ENCODE data around the gene FOXP1. TPM values are rescaled to one million over a fixed set of nuclear protein-coding genes. Genes with fewer than 3 reads are reported as not detected.
"Not testable (repeated sequence)": the region's sequence is repeated elsewhere in the genome, so short reads cannot be mapped to it uniquely, and the experiment has no call there.

Gene FOXP1
- total and polyA plus RNA-seq, 7 experiments from 2014 or later = 104 to 537 (median 444) TPM

GRCh38 chr3:71016178-71016845 lies 567.2 kb downstream of the FOXP1 start:
- ChIA-PET POLR2A (interaction anchor here (0.6 to 1.6 kb wide), 2 partner anchors 39 to 137 kb away, joined by 3 to 4 read pairs; no protein-coding TSS in a partner anchor), CTCF (no interaction called here)
- peaks cover 3 to 47% (median 41%) of the 10 kb centered on the region in 5 donors for H3K36me3 Mint-ChIP-seq
- H3K27ac ChIP-seq (ENCODE audit: low read depth, low read length) = no peak overlapping the region
- no peaks in the 10 kb centered on the region for H3K9me3 ChIP-seq (ENCODE audit: control insufficient read depth in 2 of 3, low read length in 3 of 3)
- peak overlapping the region in 8 of 9 donors; percentile 53 to 84 (median 73) for H3K27ac Mint-ChIP-seq
- DNase-seq = no peak
- H3K4me3 ChIP-seq (ENCODE audit: low read length) = no peak overlapping the region
- H3K4me3 Mint-ChIP-seq = peak overlapping the region in 3 of 10 donors; percentile 1 to 29 (median 13)
- H3K9me3 Mint-ChIP-seq = peaks cover 0 to 10% (median 0%) of the 10 kb centered on the region in 11 donors
- peaks cover 6 to 17% (median 9%) of the 10 kb centered on the region in 3 experiments for H3K36me3 ChIP-seq (ENCODE audit: control insufficient read depth in 2 of 3, insufficient read depth in 3 of 3, low read length in 3 of 3)
- peaks cover 20 to 81% (median 74%) of the 10 kb centered on the region in 7 donors for H3K4me1 Mint-ChIP-seq
- intact Hi-C loops (cut with micrococcal nuclease) = no loop called here
- H3K4me1 ChIP-seq (ENCODE audit: control insufficient read depth in 2 of 2, insufficient read depth in 2 of 2, low read length in 2 of 2) = peaks cover 15 to 30% of the 10 kb centered on the region in 2 donors
- ATAC-seq = no peak
- no peaks in the 10 kb centered on the region for H3K27me3 ChIP-seq (ENCODE audit: control insufficient read depth in 2 of 2, insufficient read depth in 2 of 2, low read length in 2 of 2)
- no peaks in the 10 kb centered on the region for H3K27me3 Mint-ChIP-seq

- Mint-ChIP-seq H3K36me3 (peaks cover 3 to 42% (median 38%) of the 10 kb centered on the region in 5 donors), H3K27ac (peak overlapping the region in 6 of 9 donors; percentile 49 to 84 (median 70)), H3K9me3 (peaks cover 0 to 10% (median 0%) of the 10 kb centered on the region in 11 donors), H3K4me1 (peaks cover 25 to 84% (median 80%) of the 10 kb centered on the region in 7 donors), H3K4me3 (peak overlapping the region in 2 of 10 donors; percentile 19 to 27)
- CTCF ChIA-PET; H3K27ac ChIP-seq (ENCODE audit: low read depth, low read length); intact Hi-C loops (cut with micrococcal nuclease); H3K27me3 ChIP-seq (ENCODE audit: control insufficient read depth in 2 of 2, insufficient read depth in 2 of 2, low read length in 2 of 2); DNase-seq; H3K27me3 Mint-ChIP-seq; ATAC-seq; H3K4me3 ChIP-seq (ENCODE audit: low read length); H3K9me3 ChIP-seq (ENCODE audit: control insufficient read depth in 2 of 3, low read length in 3 of 3); POLR2A ChIA-PET: not testable (repeated sequence)
- H3K36me3 ChIP-seq (ENCODE audit: control insufficient read depth in 2 of 3, insufficient read depth in 3 of 3, low read length in 3 of 3) = peaks cover 6 to 17% (median 9%) of the 10 kb centered on the region in 3 experiments
- peaks cover 24 to 35% of the 10 kb centered on the region in 2 donors for H3K4me1 ChIP-seq (ENCODE audit: control insufficient read depth in 2 of 2, insufficient read depth in 2 of 2, low read length in 2 of 2)
Measured at GRCh38 chr3:71014616-71015015, 568.9 kb downstream of the FOXP1 start.

- ATAC-seq = no peak
- Mint-ChIP-seq H3K36me3 (peaks cover 3 to 41% (median 37%) of the 10 kb centered on the region in 5 donors), H3K9me3 (peaks cover 0 to 10% (median 0%) of the 10 kb centered on the region in 11 donors), H3K4me1 (peaks cover 37 to 86% (median 83%) of the 10 kb centered on the region in 7 donors), H3K4me3 (peak overlapping the region in 3 of 10 donors; percentile 18 to 42 (median 27)), H3K27me3 (no peaks in the 10 kb centered on the region), H3K27ac (peak overlapping the region in 7 of 9 donors; percentile 16 to 89 (median 78))
- H3K27ac ChIP-seq (ENCODE audit: low read depth, low read length) = no peak overlapping the region
- intact Hi-C loops (cut with micrococcal nuclease) = no loop called here
- DNase-seq = no peak
- H3K4me3 ChIP-seq (ENCODE audit: low read length) = no peak overlapping the region
- no peaks in the 10 kb centered on the region for H3K27me3 ChIP-seq (ENCODE audit: control insufficient read depth in 2 of 2, insufficient read depth in 2 of 2, low read length in 2 of 2)
- no peaks in the 10 kb centered on the region for H3K9me3 ChIP-seq (ENCODE audit: control insufficient read depth in 2 of 3, low read length in 3 of 3)
- ChIA-PET CTCF (interaction anchor here (0.6 to 1.1 kb wide), 3 partner anchors 27 to 57 kb away, joined by 3 to 4 read pairs (median 3); no protein-coding TSS in a partner anchor), POLR2A (interaction anchor here (0.7 to 1.0 kb wide), 2 partner anchors 50 to 89 kb away, joined by 3 read pairs; no protein-coding TSS in a partner anchor)
- H3K36me3 ChIP-seq (ENCODE audit: control insufficient read depth in 2 of 3, insufficient read depth in 3 of 3, low read length in 3 of 3) = peaks cover 6 to 17% (median 9%) of the 10 kb centered on the region in 3 experiments
- H3K4me1 ChIP-seq (ENCODE audit: control insufficient read depth in 2 of 2, insufficient read depth in 2 of 2, low read length in 2 of 2) = peaks cover 28 to 51% of the 10 kb centered on the region in 2 donors
Measured at GRCh38 chr3:71012971-71013370, 570.6 kb downstream of the FOXP1 start.

GRCh38 chr3:71011565-71012287 lies 571.8 kb downstream of the FOXP1 start:
- peaks cover 28 to 61% of the 10 kb centered on the region in 2 donors for H3K4me1 ChIP-seq (ENCODE audit: control insufficient read depth in 2 of 2, insufficient read depth in 2 of 2, low read length in 2 of 2)
- Mint-ChIP-seq H3K4me3 (peak overlapping the region in 9 of 10 donors; percentile 27 to 85 (median 63)), H3K4me1 (peaks cover 42 to 89% (median 86%) of the 10 kb centered on the region in 7 donors)

GRCh38 chr3:71010726-71011455 lies 572.6 kb downstream of the FOXP1 start:
- H3K27me3 Mint-ChIP-seq = no peaks in the 10 kb centered on the region
- ChIA-PET POLR2A (interaction anchor here (0.6 to 1.4 kb wide), 5 partner anchors 30 to 462 kb away, joined by 3 to 4 read pairs (median 3); no protein-coding TSS in a partner anchor), CTCF (interaction anchor here (0.7 to 2.8 kb wide), 2 partner anchors 59 to 572 kb away, joined by 3 to 15 read pairs; no protein-coding TSS in a partner anchor)
- H3K9me3 ChIP-seq (ENCODE audit: control insufficient read depth in 2 of 3, low read length in 3 of 3) = no peaks in the 10 kb centered on the region
- H3K4me1 Mint-ChIP-seq = peaks cover 37 to 87% (median 83%) of the 10 kb centered on the region in 7 donors
- H3K36me3 Mint-ChIP-seq = peaks cover 3 to 36% (median 28%) of the 10 kb centered on the region in 5 donors
- DNase-seq (peak in 8 of 9 donors; percentile 58 to 83 (median 76)), ATAC-seq (peak; percentile 89)
- H3K27ac ChIP-seq (ENCODE audit: low read depth, low read length) = peak overlapping the region; percentile 74
- H3K4me1 ChIP-seq (ENCODE audit: control insufficient read depth in 2 of 2, insufficient read depth in 2 of 2, low read length in 2 of 2) = peaks cover 28 to 61% of the 10 kb centered on the region in 2 donors
- peak overlapping the region; percentile 27 to 85 (median 60) for H3K4me3 Mint-ChIP-seq
- peaks cover 0 to 10% (median 0%) of the 10 kb centered on the region in 11 donors for H3K9me3 Mint-ChIP-seq
- peaks cover 6 to 17% (median 9%) of the 10 kb centered on the region in 3 experiments for H3K36me3 ChIP-seq (ENCODE audit: control insufficient read depth in 2 of 3, insufficient read depth in 3 of 3, low read length in 3 of 3)
- H3K27ac Mint-ChIP-seq = peak overlapping the region; percentile 82 to 96 (median 90)
- intact Hi-C loops (cut with micrococcal nuclease) = loop anchor here (1.0 to 2.0 kb wide), 13 partner anchors 7 to 574 kb away; no protein-coding TSS in a partner anchor
- H3K4me3 ChIP-seq (ENCODE audit: low read length) = no peak overlapping the region
- H3K27me3 ChIP-seq (ENCODE audit: control insufficient read depth in 2 of 2, insufficient read depth in 2 of 2, low read length in 2 of 2) = no peaks in the 10 kb centered on the region

More at GRCh38 chr3:71011565-71012287, 571.8 kb downstream of the FOXP1 start:
- Mint-ChIP-seq H3K9me3 (peaks cover 0 to 10% (median 0%) of the 10 kb centered on the region in 11 donors), H3K27me3 (no peaks in the 10 kb centered on the region), H3K27ac (peak overlapping the region; percentile 82 to 96 (median 90)), H3K36me3 (peaks cover 3 to 41% (median 36%) of the 10 kb centered on the region in 5 donors)
- peak in 1 of 9 donors; percentile 22 for DNase-seq
- ChIA-PET CTCF (interaction anchor here (0.7 kb wide), 1 partner anchor 571 kb away, joined by 3 read pairs; no protein-coding TSS in a partner anchor), POLR2A (interaction anchor here (0.6 to 1.4 kb wide), 6 partner anchors 30 to 461 kb away, joined by 3 to 4 read pairs (median 3); no protein-coding TSS in a partner anchor)
- Histone ChIP-seq H3K27me3 (ENCODE audit: control insufficient read depth in 2 of 2, insufficient read depth in 2 of 2, low read length in 2 of 2) (no peaks in the 10 kb centered on the region), H3K4me3 (ENCODE audit: low read length) (no peak overlapping the region), H3K27ac (ENCODE audit: low read depth, low read length) (peak overlapping the region; percentile 74), H3K36me3 (ENCODE audit: control insufficient read depth in 2 of 3, insufficient read depth in 3 of 3, low read length in 3 of 3) (peaks cover 6 to 21% (median 9%) of the 10 kb centered on the region in 3 experiments), H3K9me3 (ENCODE audit: control insufficient read depth in 2 of 3, low read length in 3 of 3) (no peaks in the 10 kb centered on the region)
- intact Hi-C loops (cut with micrococcal nuclease) = loop anchor here in 1 of 2 donors (1.0 to 2.0 kb wide), 5 partner anchors 21 to 573 kb away; no protein-coding TSS in a partner anchor
- ATAC-seq = no peak

All from naive thymus-derived CD4-positive, alpha-beta T cell (primary cell).